Smooth muscle cell (in vitro differentiated cells): ENCODE data around the gene ASF1B. TPM values are rescaled to one million over a fixed set of nuclear protein-coding genes. Genes with fewer than 3 reads are reported as not detected.

Experiments used
- DNase-seq: peaks from one replicate; lab custom pipeline; 2025; ENCODE audit not compliant: unreplicated experiment; lab: John Stamatoyannopoulos, UW
- H2AFZ ChIP-seq: fragments of 200-600 bp; sonication (generic); 2 replicates; pipeline ENCODE4 v1.6.0; 2016; ENCODE audit warnings: antibody characterized with exemption, low read depth, mild to moderate bottlenecking
- H3F3A ChIP-seq: fragments of 200-600 bp; sonication (generic); 2 replicates; pipeline ENCODE4 v1.6.0; 2017; ENCODE audit warnings: antibody characterized with exemption, low read depth
- H3K27ac ChIP-seq: fragments of 200-600 bp; sonication (generic); 2 replicates; pipeline ENCODE4 v1.5.1; 2016; ENCODE audit warnings: low read depth, mild to moderate bottlenecking
- H3K27me3 ChIP-seq: fragments of 200-600 bp; sonication (generic); 2 replicates; pipeline ENCODE4 v1.6.1; 2016; ENCODE audit warnings: low read depth, mild to moderate bottlenecking
- H3K36me3 ChIP-seq: fragments of 200-600 bp; sonication (generic); 2 replicates; pipeline ENCODE4 v1.5.1; 2016; ENCODE audit warnings: low read depth
- H3K4me1 ChIP-seq: fragments of 200-600 bp; sonication (generic); 2 replicates; pipeline ENCODE4 v1.5.1; 2016; ENCODE audit warnings: low read depth
- H3K4me2 ChIP-seq: fragments of 200-600 bp; sonication (generic); 2 replicates; pipeline ENCODE4 v1.6.0; 2016; ENCODE audit warnings: mild to moderate bottlenecking
- H3K4me3 ChIP-seq: fragments of 200-600 bp; sonication (generic); 2 replicates; pipeline ENCODE4 v1.5.1; 2016; ENCODE audit warnings: mild to moderate bottlenecking
- H3K79me2 ChIP-seq: fragments of 200-600 bp; sonication (generic); 2 replicates; pipeline ENCODE4 v1.6.0; 2016; ENCODE audit warnings: low read depth, mild to moderate bottlenecking
- H3K9ac ChIP-seq: fragments of 200-600 bp; sonication (generic); 2 replicates; pipeline ENCODE4 v1.6.0; 2016; ENCODE audit warnings: low read depth
- H3K9me3 ChIP-seq: fragments of 200-600 bp; sonication (generic); replicated peaks from 2 replicates; pipeline ENCODE4 v1.5.1; 2016; ENCODE audit warnings: low read depth
- H4K20me1 ChIP-seq: fragments of 200-600 bp; sonication (generic); 2 replicates; pipeline ENCODE4 v1.6.0; 2016; ENCODE audit warnings: low read depth
- WGBS: methylation state at CpG from one replicate; pipeline ENCODE4 v1.1.7; 2016; ENCODE audit warnings: low lambda C conversion rate; 5-methylcytosine and 5-hydroxymethylcytosine counted together
- polyA plus RNA-seq: library from polyadenylated mRNA; unstranded; fragments of >200 nt; fragmentation: Nextera tagmentation; extraction: Ambion mirVana; gene quantifications from 2 replicates; pipeline ENCODE4 v1.2.1, GENCODE V29; 2016
- total RNA-seq: library from RNA; depleted of rRNA; stranded (reverse); fragments of >200 nt; gene quantifications from 2 replicates; pipeline ENCODE4 v1.2.3, GENCODE V29; 2014
- TF ChIP-seq, protein P1 (sequence below): fragments of 200-600 bp; sonication (generic); IDR thresholded peaks from 2 replicates; pipeline ENCODE4 v1.5.1; 2017; ENCODE audit warnings: borderline replicate concordance, mild to moderate bottlenecking, antibody characterized with exemption; ENCODE audit not compliant: insufficient read depth, poor library complexity, severe bottlenecking

Gene ASF1B
- total and polyA plus RNA-seq, 2 experiments from 2014 or later = 11.3 to 13.4 TPM

DNA sequence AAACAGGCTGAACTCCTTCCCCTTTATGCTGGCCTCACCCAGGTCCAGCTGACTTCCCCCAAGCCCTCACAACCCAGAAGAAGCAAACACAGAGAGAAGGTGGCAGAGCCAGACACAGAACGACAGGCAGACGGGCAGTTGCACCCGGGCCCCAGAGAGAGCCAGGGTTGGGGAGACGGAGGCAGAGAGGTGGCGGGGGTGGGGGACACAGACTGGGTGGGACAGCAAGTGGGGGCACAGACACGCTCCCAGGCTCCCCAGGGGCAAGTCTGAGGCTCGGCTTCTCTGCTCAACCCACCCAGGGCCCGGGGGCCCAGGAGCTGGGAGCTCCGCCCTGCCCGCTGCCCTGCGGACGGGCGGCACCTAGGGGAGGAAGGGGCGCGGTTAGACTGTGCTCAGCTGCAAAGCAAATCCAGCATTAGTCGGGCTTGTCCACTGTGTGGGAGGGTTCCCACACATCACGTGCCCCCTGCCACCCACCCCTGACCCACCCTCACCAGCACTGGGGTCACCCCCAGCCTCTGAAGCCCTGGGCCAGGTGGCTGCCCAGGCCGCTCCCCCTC is 31.3 kb upstream of the ASF1B start:
- no peaks in the 10 kb centered on the region for H3F3A ChIP-seq
- H3K4me1 ChIP-seq = peaks cover 7% of the 10 kb centered on the region
- no peaks in the 10 kb centered on the region for H3K27me3 ChIP-seq
- WGBS = 89% methylated on average over 12 of the region's 18 CpGs
- no peak for DNase-seq
- H3K4me2 ChIP-seq = no peak overlapping the region
- no peaks in the 10 kb centered on the region for H3K9me3 ChIP-seq
- H3K79me2 ChIP-seq = no peaks in the 10 kb centered on the region
- H3K27ac ChIP-seq = no peak overlapping the region
- no peaks in the 10 kb centered on the region for H4K20me1 ChIP-seq
- no peaks in the 10 kb centered on the region for H3K36me3 ChIP-seq
- H2AFZ ChIP-seq = no peak overlapping the region
- no peak overlapping the region for H3K4me3 ChIP-seq
- TF ChIP-seq, protein P1, sequence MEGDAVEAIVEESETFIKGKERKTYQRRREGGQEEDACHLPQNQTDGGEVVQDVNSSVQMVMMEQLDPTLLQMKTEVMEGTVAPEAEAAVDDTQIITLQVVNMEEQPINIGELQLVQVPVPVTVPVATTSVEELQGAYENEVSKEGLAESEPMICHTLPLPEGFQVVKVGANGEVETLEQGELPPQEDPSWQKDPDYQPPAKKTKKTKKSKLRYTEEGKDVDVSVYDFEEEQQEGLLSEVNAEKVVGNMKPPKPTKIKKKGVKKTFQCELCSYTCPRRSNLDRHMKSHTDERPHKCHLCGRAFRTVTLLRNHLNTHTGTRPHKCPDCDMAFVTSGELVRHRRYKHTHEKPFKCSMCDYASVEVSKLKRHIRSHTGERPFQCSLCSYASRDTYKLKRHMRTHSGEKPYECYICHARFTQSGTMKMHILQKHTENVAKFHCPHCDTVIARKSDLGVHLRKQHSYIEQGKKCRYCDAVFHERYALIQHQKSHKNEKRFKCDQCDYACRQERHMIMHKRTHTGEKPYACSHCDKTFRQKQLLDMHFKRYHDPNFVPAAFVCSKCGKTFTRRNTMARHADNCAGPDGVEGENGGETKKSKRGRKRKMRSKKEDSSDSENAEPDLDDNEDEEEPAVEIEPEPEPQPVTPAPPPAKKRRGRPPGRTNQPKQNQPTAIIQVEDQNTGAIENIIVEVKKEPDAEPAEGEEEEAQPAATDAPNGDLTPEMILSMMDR = no peak
- H3K9ac ChIP-seq = no peak overlapping the region

DNA sequence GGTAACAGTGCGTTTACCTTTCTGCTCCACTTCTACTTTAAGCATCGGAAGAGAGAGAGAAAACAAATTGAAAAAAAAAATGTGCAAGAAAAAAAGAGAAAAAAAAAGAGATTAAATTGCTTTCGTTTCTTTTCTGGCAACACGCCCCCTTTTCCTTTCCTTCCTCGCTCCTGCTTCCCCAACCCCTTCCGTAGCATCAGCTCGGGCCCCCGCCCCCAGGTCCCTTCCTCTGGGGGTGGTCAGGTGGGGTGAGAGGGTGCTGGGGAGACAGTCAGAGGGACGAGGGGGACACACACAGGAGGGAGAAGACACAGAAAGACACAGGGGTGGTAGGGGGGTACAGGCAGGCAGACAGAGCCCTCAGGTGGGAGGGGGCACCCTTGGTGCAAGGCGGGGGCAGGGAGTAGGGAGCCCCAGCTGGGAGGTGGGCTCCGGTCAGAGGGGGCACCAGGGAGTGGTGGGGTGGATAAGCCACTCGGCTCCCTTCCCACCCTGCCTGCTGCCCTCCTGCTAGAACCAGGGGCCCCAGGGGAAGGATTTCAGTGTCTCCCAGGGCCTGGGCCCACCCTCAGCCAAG is 30.7 kb upstream of the ASF1B start:
- no peaks in the 10 kb centered on the region for H3K36me3 ChIP-seq
- DNase-seq = no peak
- H3K4me2 ChIP-seq = no peak overlapping the region
- H2AFZ ChIP-seq = no peak overlapping the region
- no peak overlapping the region for H3K9ac ChIP-seq
- H4K20me1 ChIP-seq = no peaks in the 10 kb centered on the region
- H3K4me1 ChIP-seq = peaks cover 7% of the 10 kb centered on the region
- no peak overlapping the region for H3K27ac ChIP-seq
- H3K9me3 ChIP-seq = no peaks in the 10 kb centered on the region
- H3K79me2 ChIP-seq = no peaks in the 10 kb centered on the region
- no peak overlapping the region for H3K4me3 ChIP-seq
- WGBS = 91% methylated on average over 6 of the region's 12 CpGs
- H3F3A ChIP-seq = no peaks in the 10 kb centered on the region
- H3K27me3 ChIP-seq = no peaks in the 10 kb centered on the region
- TF ChIP-seq, protein P1 = no peak

DNA sequence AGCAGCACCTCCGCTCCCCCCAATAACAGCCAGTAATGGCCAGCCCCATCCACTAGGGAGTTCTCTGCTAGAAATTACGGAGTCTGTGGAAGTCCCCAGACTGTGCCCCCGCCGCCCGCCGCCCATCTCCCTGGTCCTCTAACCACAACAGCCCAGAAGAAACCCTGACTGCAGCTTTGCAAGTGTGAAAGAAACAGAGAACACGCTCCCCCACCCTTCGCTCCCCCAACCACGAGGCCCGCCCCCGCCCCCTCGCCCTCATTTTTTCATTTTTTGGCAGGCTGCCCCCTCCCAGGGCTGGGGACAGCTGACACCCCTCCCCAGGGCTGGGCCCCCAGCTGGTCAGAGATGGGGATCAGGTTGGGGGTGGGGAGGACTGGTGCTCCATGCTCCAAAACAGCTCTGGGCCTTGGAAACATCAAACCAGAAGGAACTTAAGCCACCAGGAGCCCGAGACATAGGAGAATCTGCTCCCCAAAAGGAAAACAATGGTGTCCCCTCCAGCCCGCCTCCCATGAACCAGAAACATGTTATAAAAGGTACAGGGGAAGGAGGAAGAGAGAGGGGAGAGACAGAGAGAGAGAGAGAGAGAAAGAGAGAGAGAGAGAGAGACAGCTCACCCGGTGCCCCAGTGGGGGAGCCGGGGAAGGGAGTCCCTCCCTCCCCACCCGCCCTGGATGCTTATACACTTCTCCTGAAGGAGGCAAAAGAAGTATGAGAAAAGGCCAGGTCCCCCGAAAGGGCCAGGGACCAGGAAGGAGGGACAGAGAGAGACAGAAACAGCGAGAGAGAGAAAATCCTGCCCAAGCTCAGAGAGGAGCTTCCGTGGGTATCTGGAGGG is 29.8 kb upstream of the ASF1B start:
- no peak overlapping the region for H3K4me2 ChIP-seq
- TF ChIP-seq, protein P1 = no peak

More for the DNA sequence above, 29.8 kb upstream of the ASF1B start:
- H3K79me2 ChIP-seq = no peaks in the 10 kb centered on the region
- H4K20me1 ChIP-seq = no peaks in the 10 kb centered on the region
- WGBS = 87% methylated on average over 18 of the region's 20 CpGs
- no peak overlapping the region for H3K27ac ChIP-seq
- H2AFZ ChIP-seq = no peak overlapping the region
- peaks cover 7% of the 10 kb centered on the region for H3K4me1 ChIP-seq
- no peaks in the 10 kb centered on the region for H3K9me3 ChIP-seq
- no peaks in the 10 kb centered on the region for H3K36me3 ChIP-seq
- H3K4me3 ChIP-seq = no peak overlapping the region
- no peak for DNase-seq
- H3K9ac ChIP-seq = no peak overlapping the region
- H3K27me3 ChIP-seq = no peaks in the 10 kb centered on the region
- H3F3A ChIP-seq = no peaks in the 10 kb centered on the region
